ENCODE data around the gene AUTS2. TPM values are rescaled to one million over a fixed set of nuclear protein-coding genes. Genes with fewer than 3 reads are reported as not detected.
"Not testable (repeated sequence)": the region's sequence is repeated elsewhere in the genome, so short reads cannot be mapped to it uniquely, and the experiment has no call there.

Gene AUTS2
- total RNA-seq, 1 experiment from 2014 or later, result 0.11 TPM

GRCh38 chr7:70591643-70592042 is 993.4 kb downstream of the AUTS2 start:
- in situ Hi-C loops (cut with HindIII; ENCODE audit: low pct_unique_long_range_greater_than_20kb, low sequenced_read_pairs), result no loop called here
- no peak for DNase-seq (ENCODE audit: low read depth, low spot score)

GRCh38 chr7:70592171-70592570 is 993.9 kb downstream of the AUTS2 start:
- in situ Hi-C loops (cut with HindIII; ENCODE audit: low pct_unique_long_range_greater_than_20kb, low sequenced_read_pairs), result no loop called here
- DNase-seq (ENCODE audit: low read depth, low spot score), result no peak

GRCh38 chr7:70594170-70594569 is 995.9 kb downstream of the AUTS2 start:
- in situ Hi-C loops (cut with HindIII; ENCODE audit: low pct_unique_long_range_greater_than_20kb, low sequenced_read_pairs), result no loop called here
- DNase-seq (ENCODE audit: low read depth, low spot score), result no peak

- in situ Hi-C loops (cut with HindIII; ENCODE audit: low pct_unique_long_range_greater_than_20kb, low sequenced_read_pairs); DNase-seq (ENCODE audit: low read depth, low spot score): not testable (repeated sequence)
Observed at GRCh38 chr7:70594885-70595284, 996.6 kb downstream of the AUTS2 start.

GRCh38 chr7:70595370-70595754 is 997.1 kb downstream of the AUTS2 start:
- no peak for DNase-seq (ENCODE audit: low read depth, low spot score)
- in situ Hi-C loops (cut with HindIII; ENCODE audit: low pct_unique_long_range_greater_than_20kb, low sequenced_read_pairs), result no loop called here

- no peak for DNase-seq (ENCODE audit: low read depth, low spot score)
- in situ Hi-C loops (cut with HindIII; ENCODE audit: low pct_unique_long_range_greater_than_20kb, low sequenced_read_pairs), result no loop called here
Observed at GRCh38 chr7:70595755-70596597, 997.7 kb downstream of the AUTS2 start.

GRCh38 chr7:70596598-70596913 is 998.3 kb downstream of the AUTS2 start:
- DNase-seq (ENCODE audit: low read depth, low spot score), result no peak
- in situ Hi-C loops (cut with HindIII; ENCODE audit: low pct_unique_long_range_greater_than_20kb, low sequenced_read_pairs), result no loop called here

- in situ Hi-C loops (cut with HindIII; ENCODE audit: low pct_unique_long_range_greater_than_20kb, low sequenced_read_pairs), result no loop called here
- DNase-seq (ENCODE audit: low read depth, low spot score), result no peak
Observed at GRCh38 chr7:70597066-70597465, 998.8 kb downstream of the AUTS2 start.

- no peak for DNase-seq (ENCODE audit: low read depth, low spot score)
- in situ Hi-C loops (cut with HindIII; ENCODE audit: low pct_unique_long_range_greater_than_20kb, low sequenced_read_pairs), result no loop called here
Observed at GRCh38 chr7:70598976-70599375, 1000.7 kb downstream of the AUTS2 start.

GRCh38 chr7:70599446-70600190 is 1001.3 kb downstream of the AUTS2 start:
- in situ Hi-C loops (cut with HindIII; ENCODE audit: low pct_unique_long_range_greater_than_20kb, low sequenced_read_pairs), result no loop called here
- DNase-seq (ENCODE audit: low read depth, low spot score), result no peak

- in situ Hi-C loops (cut with HindIII; ENCODE audit: low pct_unique_long_range_greater_than_20kb, low sequenced_read_pairs), result no loop called here
- DNase-seq (ENCODE audit: low read depth, low spot score), result no peak
Observed at GRCh38 chr7:70600993-70601392, 1002.7 kb downstream of the AUTS2 start.

GRCh38 chr7:70602117-70602516 is 1003.8 kb downstream of the AUTS2 start:
- in situ Hi-C loops (cut with HindIII; ENCODE audit: low pct_unique_long_range_greater_than_20kb, low sequenced_read_pairs), result no loop called here
- DNase-seq (ENCODE audit: low read depth, low spot score), result no peak

- no peak for DNase-seq (ENCODE audit: low read depth, low spot score)
- in situ Hi-C loops (cut with HindIII; ENCODE audit: low pct_unique_long_range_greater_than_20kb, low sequenced_read_pairs), result no loop called here
Observed at GRCh38 chr7:70607281-70607680, 1009.0 kb downstream of the AUTS2 start.

GRCh38 chr7:70607759-70608158 is 1009.5 kb downstream of the AUTS2 start:
- in situ Hi-C loops (cut with HindIII; ENCODE audit: low pct_unique_long_range_greater_than_20kb, low sequenced_read_pairs), result no loop called here

GRCh38 chr7:70608229-70608628 is 1010.0 kb downstream of the AUTS2 start:
- in situ Hi-C loops (cut with HindIII; ENCODE audit: low pct_unique_long_range_greater_than_20kb, low sequenced_read_pairs), result no loop called here
- no peak for DNase-seq (ENCODE audit: low read depth, low spot score)

More at GRCh38 chr7:70607759-70608158, 1009.5 kb downstream of the AUTS2 start:
- no peak for DNase-seq (ENCODE audit: low read depth, low spot score)

- in situ Hi-C loops (cut with HindIII; ENCODE audit: low pct_unique_long_range_greater_than_20kb, low sequenced_read_pairs), result no loop called here
- DNase-seq (ENCODE audit: low read depth, low spot score), result no peak
Observed at GRCh38 chr7:70612811-70613210, 1014.5 kb downstream of the AUTS2 start.

GRCh38 chr7:70614237-70615045 is 1016.2 kb downstream of the AUTS2 start:
- in situ Hi-C loops (cut with HindIII; ENCODE audit: low pct_unique_long_range_greater_than_20kb, low sequenced_read_pairs), result no loop called here
- DNase-seq (ENCODE audit: low read depth, low spot score), result no peak

- in situ Hi-C loops (cut with HindIII; ENCODE audit: low pct_unique_long_range_greater_than_20kb, low sequenced_read_pairs), result no loop called here
- no peak for DNase-seq (ENCODE audit: low read depth, low spot score)
Observed at GRCh38 chr7:70615066-70615606, 1016.9 kb downstream of the AUTS2 start.
